HEK293 (cell line): ENCODE results near the gene DUSP10.

Source experiments
- GLIS2 ChIP-seq: fragments of 450-650 bp; formaldehyde crosslinking; IDR thresholded peaks from 2 replicates; pipeline ENCODE4 v1.5.1; 2016; ENCODE audit warnings: missing biosample characterization, missing genetic modification characterization
- KLF17 ChIP-seq: fragments of 450-650 bp; formaldehyde crosslinking; IDR thresholded peaks from 2 replicates; pipeline ENCODE4 v1.5.1; 2016; ENCODE audit warnings: missing biosample characterization, missing genetic modification characterization
- KLF8 ChIP-seq: fragments of 450-650 bp; formaldehyde crosslinking; IDR thresholded peaks from 2 replicates; pipeline ENCODE4 v1.5.1; 2016; ENCODE audit warnings: missing biosample characterization, missing genetic modification characterization
- PATZ1 ChIP-seq: fragments of 450-650 bp; formaldehyde crosslinking; IDR thresholded peaks from 2 replicates; pipeline ENCODE4 v1.5.1; 2016; ENCODE audit warnings: missing biosample characterization, missing genetic modification characterization
- PRDM1 ChIP-seq: fragments of 450-650 bp; formaldehyde crosslinking; IDR thresholded peaks from 2 replicates; pipeline ENCODE4; 2016; ENCODE audit warnings: missing biosample characterization, missing genetic modification characterization
- RBAK ChIP-seq: fragments of 450-650 bp; formaldehyde crosslinking; IDR thresholded peaks from 2 replicates; pipeline ENCODE4 v1.5.1; 2016; ENCODE audit warnings: missing biosample characterization, missing genetic modification characterization
- SALL2 ChIP-seq: fragments of 450-650 bp; formaldehyde crosslinking; IDR thresholded peaks from 2 replicates; pipeline ENCODE4 v1.5.0; 2017; ENCODE audit warnings: missing biosample characterization, mild to moderate bottlenecking, missing genetic modification characterization, borderline replicate concordance
- WT1 ChIP-seq: fragments of 450-650 bp; formaldehyde crosslinking; IDR thresholded peaks from 2 replicates; pipeline ENCODE4 v1.5.1; 2016; ENCODE audit warnings: missing biosample characterization, missing genetic modification characterization
- ZBTB44 ChIP-seq: fragments of 450-650 bp; IDR thresholded peaks from 2 replicates; pipeline ENCODE4 v1.5.1; 2018; ENCODE audit warnings: missing biosample characterization, mild to moderate bottlenecking, missing genetic modification characterization
- ZBTB8A ChIP-seq: fragments of 450-650 bp; formaldehyde crosslinking; IDR thresholded peaks from 2 replicates; pipeline ENCODE4 v1.5.1; 2016; ENCODE audit warnings: missing biosample characterization, missing genetic modification characterization
- ZFP37 ChIP-seq: fragments of 450-650 bp; formaldehyde crosslinking; IDR thresholded peaks from 2 replicates; pipeline ENCODE4 v1.5.1; 2016; ENCODE audit warnings: missing biosample characterization, missing genetic modification characterization
- ZFP69B ChIP-seq: fragments of 450-650 bp; formaldehyde crosslinking; IDR thresholded peaks from 2 replicates; pipeline ENCODE4 v1.5.1; 2016; ENCODE audit warnings: missing biosample characterization, missing genetic modification characterization
- ZNF148 ChIP-seq: fragments of 450-650 bp; formaldehyde crosslinking; IDR thresholded peaks from 2 replicates; pipeline ENCODE4 v1.5.0; 2017; ENCODE audit warnings: missing biosample characterization, missing genetic modification characterization, borderline replicate concordance
- ZNF214 ChIP-seq: fragments of 450-650 bp; formaldehyde crosslinking; IDR thresholded peaks from 2 replicates; pipeline ENCODE4 v1.5.1; 2017; ENCODE audit warnings: missing biosample characterization, mild to moderate bottlenecking, missing genetic modification characterization, borderline replicate concordance
- ZNF423 ChIP-seq: fragments of 450-650 bp; formaldehyde crosslinking; IDR thresholded peaks from 2 replicates; pipeline ENCODE4 v1.5.1; 2016; ENCODE audit warnings: missing biosample characterization, missing genetic modification characterization
- ZNF488 ChIP-seq: fragments of 450-650 bp; formaldehyde crosslinking; IDR thresholded peaks from 2 replicates; pipeline ENCODE4 v1.5.1; 2016; ENCODE audit warnings: missing biosample characterization, missing genetic modification characterization
- ZNF544 ChIP-seq: fragments of 450-650 bp; formaldehyde crosslinking; IDR thresholded peaks from 2 replicates; pipeline ENCODE4 v1.5.0; 2017; ENCODE audit warnings: missing biosample characterization, missing genetic modification characterization
- ZNF555 ChIP-seq: fragments of 450-650 bp; formaldehyde crosslinking; conservative IDR thresholded peaks from 2 replicates; pipeline ENCODE4 v1.5.1; 2017; ENCODE audit warnings: missing biosample characterization, mild to moderate bottlenecking, missing genetic modification characterization, inconsistent platforms
- ZNF560 ChIP-seq: fragments of 450-650 bp; formaldehyde crosslinking; IDR thresholded peaks from 2 replicates; pipeline ENCODE4 v1.5.1; 2017; ENCODE audit warnings: missing biosample characterization, missing genetic modification characterization, borderline replicate concordance
- ZNF561 ChIP-seq: fragments of 450-650 bp; IDR thresholded peaks from 2 replicates; pipeline ENCODE4 v1.5.1; 2018; ENCODE audit warnings: missing biosample characterization, missing genetic modification characterization, borderline replicate concordance
- ZNF596 ChIP-seq: fragments of 450-650 bp; IDR thresholded peaks from 2 replicates; pipeline ENCODE4 v1.5.0; 2018; ENCODE audit warnings: missing biosample characterization, mild to moderate bottlenecking, missing genetic modification characterization, moderate library complexity
- ZNF629 ChIP-seq: fragments of 450-650 bp; formaldehyde crosslinking; IDR thresholded peaks from 2 replicates; pipeline ENCODE4 v1.5.1; 2017; ENCODE audit warnings: missing biosample characterization, missing genetic modification characterization
- ZNF660 ChIP-seq: fragments of 450-650 bp; IDR thresholded peaks from 2 replicates; pipeline ENCODE4 v1.5.1; 2018; ENCODE audit warnings: missing biosample characterization, mild to moderate bottlenecking, missing genetic modification characterization
- ZNF707 ChIP-seq: fragments of 450-650 bp; formaldehyde crosslinking; IDR thresholded peaks from 2 replicates; pipeline ENCODE4 v1.5.1; 2016; ENCODE audit warnings: missing biosample characterization, missing genetic modification characterization
- ZNF768 ChIP-seq: fragments of 450-650 bp; formaldehyde crosslinking; IDR thresholded peaks from 2 replicates; pipeline ENCODE4 v1.5.1; 2018; ENCODE audit warnings: missing biosample characterization, mild to moderate bottlenecking, missing genetic modification characterization
- ZSCAN23 ChIP-seq: fragments of 450-650 bp; formaldehyde crosslinking; IDR thresholded peaks from 2 replicates; pipeline ENCODE4 v1.5.1; 2016; ENCODE audit warnings: missing biosample characterization, missing genetic modification characterization
- ZSCAN4 ChIP-seq: fragments of 450-650 bp; formaldehyde crosslinking; IDR thresholded peaks from 2 replicates; pipeline ENCODE4 v1.5.1; 2017; ENCODE audit warnings: missing biosample characterization, missing genetic modification characterization
- ZXDB ChIP-seq: fragments of 450-650 bp; formaldehyde crosslinking; IDR thresholded peaks from 2 replicates; pipeline ENCODE4 v1.5.1; 2016; ENCODE audit warnings: missing biosample characterization, missing genetic modification characterization

Gene DUSP10

GRCh38 chr1:221708987-221709386, 32.9 kb downstream of the DUSP10 start (continued):
- TF ChIP-seq ZSCAN4 (peak; percentile 34; the same call in 1 of the 2 replicates), ZBTB44 (tag by site-specific recombination) (peak; percentile 30; the same call in 1 of the 2 replicates), ZNF544 (tag by site-specific recombination) (no peak), RBAK (no peak), ZBTB8A (tag by site-specific recombination) (peak; percentile 38; the same call in 1 of the 2 replicates), ZNF555 (tag by site-specific recombination) (no peak), ZNF660 (tag by site-specific recombination) (no peak; the same call in 1 of the 2 replicates), KLF8 (peak; percentile 50; the same call in 1 of the 2 replicates), ZNF561 (tag by site-specific recombination) (0 out of 2 replicates have a peak, but pooled peaks have one; percentile 52), SALL2 (tag by site-specific recombination) (no peak), ZNF629 (tag by site-specific recombination) (peak; percentile 96), ZXDB (tag by site-specific recombination) (peak; percentile 79), PRDM1 (tag by site-specific recombination) (no peak), ZNF768 (tag by site-specific recombination) (no peak), ZNF214 (no peak), PATZ1 (tag by site-specific recombination) (peak; percentile 89), ZNF560 (no peak), ZFP69B (peak; percentile 65), KLF17 (tag by site-specific recombination) (peak; percentile 68; the same call in 1 of the 2 replicates), ZFP37 (0 out of 2 replicates have a peak, but pooled peaks have one; percentile 47), ZSCAN23 (tag by site-specific recombination) (0 out of 2 replicates have a peak, but pooled peaks have one; percentile 32), ZNF148 (tag by site-specific recombination) (no peak), WT1 (tag by site-specific recombination) (no peak), GLIS2 (tag by site-specific recombination) (peak; percentile 36; the same call in 1 of the 2 replicates), ZNF707 (tag by site-specific recombination) (no peak), ZNF596 (tag by site-specific recombination) (no peak), ZNF423 (tag by site-specific recombination) (no peak), ZNF488 (no peak)
